ENCODE results near the gene PCDHA1. TPM values are rescaled to one million over a fixed set of nuclear protein-coding genes. Genes with fewer than 3 reads are reported as not detected.

PCDHA1 gene
- total and polyA plus RNA-seq, 4 experiments from 2014 or later: not detected

GRCh38 chr5:140953234-140953633 is 167.3 kb downstream of the PCDHA1 start:
- no peaks in the 10 kb centered on the region for H3K36me3 ChIP-seq (ENCODE audit: insufficient read depth, low read length)
- no peaks in the 10 kb centered on the region for H3K4me1 ChIP-seq (ENCODE audit: insufficient read depth, low read length)
- H3K4me1 Mint-ChIP-seq: no peaks in the 10 kb centered on the region
- no peaks in the 10 kb centered on the region for H3K9me3 ChIP-seq (ENCODE audit: control insufficient read depth in 1 of 2, low read length in 2 of 2)
- no peak overlapping the region for H3K4me3 Mint-ChIP-seq
- H3K4me3 ChIP-seq (ENCODE audit: low read length in 2 of 2): no peak overlapping the region
- H3K27me3 Mint-ChIP-seq: peaks cover 0 to 7% of the 10 kb centered on the region in 2 donors
- ChIA-PET CTCF (ENCODE audit: partially characterized antibody) (no interaction called here), POLR2A (ENCODE audit: partially characterized antibody) (no interaction called here)
- DNase-seq: no peak
- no peaks in the 10 kb centered on the region for H3K27me3 ChIP-seq (ENCODE audit: insufficient read depth, low read length)
- peaks cover 0 to 9% (median 4%) of the 10 kb centered on the region in 8 donors for H3K9me3 Mint-ChIP-seq
- H3K27ac ChIP-seq (ENCODE audit: low read depth, low read length): no peak overlapping the region
- intact Hi-C loops (cut with micrococcal nuclease): no loop called here
- no peak overlapping the region for H3K27ac Mint-ChIP-seq
- no peaks in the 10 kb centered on the region for H3K36me3 Mint-ChIP-seq

GRCh38 chr5:140962190-140962589 is 176.2 kb downstream of the PCDHA1 start:
- POLR2A ChIA-PET (ENCODE audit: partially characterized antibody): no interaction called here
- H3K4me3 Mint-ChIP-seq: no peak overlapping the region
- H3K27ac Mint-ChIP-seq: no peak overlapping the region
- no peaks in the 10 kb centered on the region for H3K4me1 ChIP-seq (ENCODE audit: insufficient read depth, low read length)
- H3K4me1 Mint-ChIP-seq: peaks cover 0 to 6% (median under 1%) of the 10 kb centered on the region in 4 donors
- CTCF ChIA-PET (ENCODE audit: partially characterized antibody): no interaction called here
- H3K27ac ChIP-seq (ENCODE audit: low read depth, low read length): no peak overlapping the region
- no peak overlapping the region for H3K4me3 ChIP-seq (ENCODE audit: low read length in 2 of 2)
- no peaks in the 10 kb centered on the region for H3K36me3 ChIP-seq (ENCODE audit: insufficient read depth, low read length)
- no peaks in the 10 kb centered on the region for H3K27me3 ChIP-seq (ENCODE audit: insufficient read depth, low read length)
- no peaks in the 10 kb centered on the region for H3K36me3 Mint-ChIP-seq
- DNase-seq: no peak
- H3K27me3 Mint-ChIP-seq: peaks cover 16 to 22% of the 10 kb centered on the region in 2 donors
- peaks cover 0 to 3% (median 0%) of the 10 kb centered on the region in 8 donors for H3K9me3 Mint-ChIP-seq
- intact Hi-C loops (cut with micrococcal nuclease): no loop called here
- H3K9me3 ChIP-seq (ENCODE audit: control insufficient read depth in 1 of 2, low read length in 2 of 2): no peaks in the 10 kb centered on the region

- peaks cover 0 to 6% (median under 1%) of the 10 kb centered on the region in 4 donors for H3K4me1 Mint-ChIP-seq
- Histone ChIP-seq H3K4me3 (ENCODE audit: low read length in 2 of 2) (no peak overlapping the region), H3K4me1 (ENCODE audit: insufficient read depth, low read length) (no peaks in the 10 kb centered on the region), H3K9me3 (ENCODE audit: control insufficient read depth in 1 of 2, low read length in 2 of 2) (no peaks in the 10 kb centered on the region), H3K27me3 (ENCODE audit: insufficient read depth, low read length) (no peaks in the 10 kb centered on the region), H3K27ac (ENCODE audit: low read depth, low read length) (no peak overlapping the region), H3K36me3 (ENCODE audit: insufficient read depth, low read length) (no peaks in the 10 kb centered on the region)
- ChIA-PET POLR2A (ENCODE audit: partially characterized antibody) (no interaction called here), CTCF (ENCODE audit: partially characterized antibody) (no interaction called here)
- H3K27me3 Mint-ChIP-seq: peaks cover 22 to 25% of the 10 kb centered on the region in 2 donors
- intact Hi-C loops (cut with micrococcal nuclease): no loop called here
- peaks cover 0 to 3% (median 0%) of the 10 kb centered on the region in 8 donors for H3K9me3 Mint-ChIP-seq
- no peaks in the 10 kb centered on the region for H3K36me3 Mint-ChIP-seq
- DNase-seq: no peak
- H3K4me3 Mint-ChIP-seq: no peak overlapping the region
- H3K27ac Mint-ChIP-seq: no peak overlapping the region
These were observed 178.4 kb downstream of the PCDHA1 start for GRCh38 chr5:140964356-140964755.

GRCh38 chr5:140965905-140966292 is 180.0 kb downstream of the PCDHA1 start:
- H3K27ac ChIP-seq (ENCODE audit: low read depth, low read length): no peak overlapping the region
- POLR2A ChIA-PET (ENCODE audit: partially characterized antibody): no interaction called here
- DNase-seq: no peak
- intact Hi-C loops (cut with micrococcal nuclease): no loop called here
- H3K4me3 Mint-ChIP-seq: peak overlapping the region in 1 of 8 donors; percentile 43
- no peak overlapping the region for H3K27ac Mint-ChIP-seq
- H3K36me3 Mint-ChIP-seq: no peaks in the 10 kb centered on the region
- H3K9me3 ChIP-seq (ENCODE audit: control insufficient read depth in 1 of 2, low read length in 2 of 2): no peaks in the 10 kb centered on the region
- CTCF ChIA-PET (ENCODE audit: partially characterized antibody): no interaction called here
- peaks cover 22 to 25% of the 10 kb centered on the region in 2 donors for H3K27me3 Mint-ChIP-seq
- H3K4me3 ChIP-seq (ENCODE audit: low read length in 2 of 2): no peak overlapping the region
- H3K4me1 ChIP-seq (ENCODE audit: insufficient read depth, low read length): no peaks in the 10 kb centered on the region
- H3K27me3 ChIP-seq (ENCODE audit: insufficient read depth, low read length): no peaks in the 10 kb centered on the region
- H3K9me3 Mint-ChIP-seq: peaks cover 0 to 3% (median 0%) of the 10 kb centered on the region in 8 donors
- H3K36me3 ChIP-seq (ENCODE audit: insufficient read depth, low read length): no peaks in the 10 kb centered on the region
- peaks cover 0 to 6% (median under 1%) of the 10 kb centered on the region in 4 donors for H3K4me1 Mint-ChIP-seq

- no peaks in the 10 kb centered on the region for H3K36me3 Mint-ChIP-seq
- intact Hi-C loops (cut with micrococcal nuclease): no loop called here
- no peak for DNase-seq
- ChIA-PET POLR2A (ENCODE audit: partially characterized antibody) (no interaction called here), CTCF (ENCODE audit: partially characterized antibody) (no interaction called here)
- H3K27me3 ChIP-seq (ENCODE audit: insufficient read depth, low read length): no peaks in the 10 kb centered on the region
- peaks cover 19 to 25% of the 10 kb centered on the region in 2 donors for H3K27me3 Mint-ChIP-seq
- H3K4me1 Mint-ChIP-seq: peaks cover 0 to 6% (median under 1%) of the 10 kb centered on the region in 4 donors
- H3K4me1 ChIP-seq (ENCODE audit: insufficient read depth, low read length): no peaks in the 10 kb centered on the region
- H3K27ac Mint-ChIP-seq: no peak within 1 kb of the TSS
- no peaks in the 10 kb centered on the region for H3K9me3 ChIP-seq (ENCODE audit: control insufficient read depth in 1 of 2, low read length in 2 of 2)
- no peak within 1 kb of the TSS for H3K4me3 ChIP-seq (ENCODE audit: low read length in 2 of 2)
- peak within 1 kb of the TSS in 1 of 8 donors; percentile 43 for H3K4me3 Mint-ChIP-seq
- H3K27ac ChIP-seq (ENCODE audit: low read depth, low read length): no peak within 1 kb of the TSS
- H3K36me3 ChIP-seq (ENCODE audit: insufficient read depth, low read length): no peaks in the 10 kb centered on the region
- peaks cover 0 to 3% (median 0%) of the 10 kb centered on the region in 8 donors for H3K9me3 Mint-ChIP-seq
These were observed 180.6 kb downstream of the PCDHA1 start, which contains the start of gene PCDHAC2 for GRCh38 chr5:140966293-140967225. TSS of gene PCDHAC2 (plus strand) at chr5:140966476. CDS start at chr5:140966767, 291 bp downstream.

GRCh38 chr5:140967226-140967893 is 181.4 kb downstream of the PCDHA1 start:
- intact Hi-C loops (cut with micrococcal nuclease): no loop called here
- ChIA-PET POLR2A (ENCODE audit: partially characterized antibody) (no interaction called here), CTCF (ENCODE audit: partially characterized antibody) (no interaction called here)
- Histone ChIP-seq H3K4me1 (ENCODE audit: insufficient read depth, low read length) (no peaks in the 10 kb centered on the region), H3K36me3 (ENCODE audit: insufficient read depth, low read length) (no peaks in the 10 kb centered on the region), H3K9me3 (ENCODE audit: control insufficient read depth in 1 of 2, low read length in 2 of 2) (no peaks in the 10 kb centered on the region), H3K27ac (ENCODE audit: low read depth, low read length) (no peak overlapping the region), H3K4me3 (ENCODE audit: low read length in 2 of 2) (no peak overlapping the region), H3K27me3 (ENCODE audit: insufficient read depth, low read length) (no peaks in the 10 kb centered on the region)
- no peaks in the 10 kb centered on the region for H3K36me3 Mint-ChIP-seq
- H3K27ac Mint-ChIP-seq: no peak overlapping the region
- H3K4me1 Mint-ChIP-seq: peaks cover 0 to 6% (median under 1%) of the 10 kb centered on the region in 4 donors
- H3K27me3 Mint-ChIP-seq: peaks cover 17 to 25% of the 10 kb centered on the region in 2 donors
- no peak overlapping the region for H3K4me3 Mint-ChIP-seq
- DNase-seq: no peak
- H3K9me3 Mint-ChIP-seq: peaks cover 0 to 3% (median 0%) of the 10 kb centered on the region in 8 donors

GRCh38 chr5:140969880-140970279 is 183.9 kb downstream of the PCDHA1 start:
- ChIA-PET POLR2A (ENCODE audit: partially characterized antibody) (no interaction called here), CTCF (ENCODE audit: partially characterized antibody) (no interaction called here)
- Histone ChIP-seq H3K4me1 (ENCODE audit: insufficient read depth, low read length) (no peaks in the 10 kb centered on the region), H3K27me3 (ENCODE audit: insufficient read depth, low read length) (no peaks in the 10 kb centered on the region), H3K27ac (ENCODE audit: low read depth, low read length) (no peak overlapping the region), H3K9me3 (ENCODE audit: control insufficient read depth in 1 of 2, low read length in 2 of 2) (no peaks in the 10 kb centered on the region), H3K4me3 (ENCODE audit: low read length in 2 of 2) (no peak overlapping the region), H3K36me3 (ENCODE audit: insufficient read depth, low read length) (no peaks in the 10 kb centered on the region)
- no peak for DNase-seq
- no peaks in the 10 kb centered on the region for H3K36me3 Mint-ChIP-seq
- peaks cover 0 to 3% (median 0%) of the 10 kb centered on the region in 8 donors for H3K9me3 Mint-ChIP-seq
- intact Hi-C loops (cut with micrococcal nuclease): no loop called here
- no peak overlapping the region for H3K4me3 Mint-ChIP-seq
- no peak overlapping the region for H3K27ac Mint-ChIP-seq
- peaks cover 6 to 15% of the 10 kb centered on the region in 2 donors for H3K27me3 Mint-ChIP-seq
- peaks cover 0 to 6% (median under 1%) of the 10 kb centered on the region in 4 donors for H3K4me1 Mint-ChIP-seq

Measured in CD4-positive, alpha-beta memory T cell (primary cell).